Neural crest cell (in vitro differentiated cells): ENCODE data around the gene ITPR3. TPM values are rescaled to one million over a fixed set of nuclear protein-coding genes. Genes with fewer than 3 reads are reported as not detected.
"Not testable (repeated sequence)": the region's sequence is repeated elsewhere in the genome, so short reads cannot be mapped to it uniquely, and the experiment has no call there.

Experiments used
- DNase-seq: peaks from one replicate; pipeline ENCODE4 v3.0.0; 2021; ENCODE audit warnings: low read depth, mixed read lengths, low spot score
- H3K27ac Mint-ChIP-seq: one replicate; pipeline ENCODE4 v1.8.0; 2021; ENCODE audit warnings: mild to moderate bottlenecking, mixed read lengths; ENCODE audit not compliant: unreplicated experiment
- H3K27me3 Mint-ChIP-seq: 2 replicates; pipeline ENCODE4 v1.8.0; 2021; ENCODE audit warnings: low read depth, mild to moderate bottlenecking, mixed read lengths
- H3K36me3 Mint-ChIP-seq: 2 replicates; pipeline ENCODE4 v1.8.0; 2021; ENCODE audit warnings: low read depth, mild to moderate bottlenecking, mixed read lengths
- H3K4me1 Mint-ChIP-seq: 2 replicates; pipeline ENCODE4 v1.8.0; 2021; ENCODE audit warnings: mixed read lengths
- H3K4me3 Mint-ChIP-seq: one replicate; pipeline ENCODE4 v1.8.0; 2021; ENCODE audit warnings: mild to moderate bottlenecking, mixed read lengths
- H3K9me3 Mint-ChIP-seq: 2 replicates; pipeline ENCODE4 v1.8.0; 2021; ENCODE audit warnings: mixed read lengths
- total RNA-seq: library from RNA; stranded (reverse); gene quantifications from 2 replicates; pipeline ENCODE4 v1.2.1, GENCODE V29; 2021
- TF ChIP-seq, protein P1 (sequence below): fragments of 200-600 bp; sonication (generic); conservative IDR thresholded peaks from 2 replicates; pipeline ENCODE4 v1.5.0; 2021; ENCODE audit warnings: antibody characterized with exemption, mild to moderate bottlenecking

The ITPR3 gene
- total RNA-seq, 1 donor from 2014 or later: 16.0 TPM

DNA sequence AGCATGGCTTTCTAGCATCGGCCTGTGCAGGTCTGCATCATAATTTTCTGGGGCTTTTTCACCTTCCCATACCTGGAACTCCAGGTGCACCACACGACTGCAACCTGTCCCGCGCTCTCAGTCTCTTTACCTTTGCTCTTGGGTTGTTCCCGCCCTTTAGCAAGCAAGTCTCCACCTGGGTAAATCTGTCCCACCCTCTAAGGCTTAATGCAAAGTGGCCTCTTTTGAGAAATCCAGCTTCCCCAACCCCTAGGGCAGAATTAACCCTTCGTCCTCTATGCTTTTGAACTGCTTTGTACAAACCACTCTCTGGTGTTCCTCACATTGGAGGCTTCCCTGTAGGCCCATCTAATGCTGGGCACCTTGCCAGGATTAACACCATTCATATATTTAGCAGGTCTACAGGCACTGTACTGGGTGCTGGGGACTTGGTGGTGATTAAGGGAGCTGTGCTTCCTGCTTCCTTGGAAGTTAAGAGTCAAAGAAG is 2.8 kb downstream of the ITPR3 start:
- DNase-seq: no peak
- TF ChIP-seq, protein P1, sequence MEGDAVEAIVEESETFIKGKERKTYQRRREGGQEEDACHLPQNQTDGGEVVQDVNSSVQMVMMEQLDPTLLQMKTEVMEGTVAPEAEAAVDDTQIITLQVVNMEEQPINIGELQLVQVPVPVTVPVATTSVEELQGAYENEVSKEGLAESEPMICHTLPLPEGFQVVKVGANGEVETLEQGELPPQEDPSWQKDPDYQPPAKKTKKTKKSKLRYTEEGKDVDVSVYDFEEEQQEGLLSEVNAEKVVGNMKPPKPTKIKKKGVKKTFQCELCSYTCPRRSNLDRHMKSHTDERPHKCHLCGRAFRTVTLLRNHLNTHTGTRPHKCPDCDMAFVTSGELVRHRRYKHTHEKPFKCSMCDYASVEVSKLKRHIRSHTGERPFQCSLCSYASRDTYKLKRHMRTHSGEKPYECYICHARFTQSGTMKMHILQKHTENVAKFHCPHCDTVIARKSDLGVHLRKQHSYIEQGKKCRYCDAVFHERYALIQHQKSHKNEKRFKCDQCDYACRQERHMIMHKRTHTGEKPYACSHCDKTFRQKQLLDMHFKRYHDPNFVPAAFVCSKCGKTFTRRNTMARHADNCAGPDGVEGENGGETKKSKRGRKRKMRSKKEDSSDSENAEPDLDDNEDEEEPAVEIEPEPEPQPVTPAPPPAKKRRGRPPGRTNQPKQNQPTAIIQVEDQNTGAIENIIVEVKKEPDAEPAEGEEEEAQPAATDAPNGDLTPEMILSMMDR: no peak
- Mint-ChIP-seq H3K27me3 (peaks cover 53% of the 10 kb centered on the region), H3K36me3 (no peaks in the 10 kb centered on the region), H3K4me3 (peak overlapping the region; percentile 84), H3K4me1 (peaks cover 29% of the 10 kb centered on the region), H3K9me3 (no peaks in the 10 kb centered on the region), H3K27ac (no peak overlapping the region)

DNA sequence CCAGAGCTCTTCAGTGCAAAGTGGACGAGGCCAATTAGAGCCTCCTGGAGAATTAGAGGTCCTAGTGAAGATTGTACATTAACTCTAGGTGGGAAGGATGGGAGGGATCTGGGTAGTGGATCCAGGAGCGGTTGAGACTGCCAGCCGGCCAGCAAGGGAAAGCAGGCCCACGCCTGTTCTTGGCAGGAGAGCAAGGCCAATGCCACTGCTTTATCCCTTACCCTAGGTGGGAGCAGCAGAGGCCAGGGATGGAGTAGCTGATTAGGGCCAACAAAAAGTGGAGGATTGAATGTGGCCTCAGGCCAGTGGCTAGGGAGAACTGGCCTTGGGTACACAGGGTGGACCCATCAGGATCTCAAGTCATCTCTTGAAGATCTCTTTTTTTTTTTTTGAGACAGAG is 3.7 kb downstream of the ITPR3 start:
- H3K9me3 Mint-ChIP-seq: no peaks in the 10 kb centered on the region
- peaks cover 21% of the 10 kb centered on the region for H3K4me1 Mint-ChIP-seq
- peak overlapping the region; percentile 9 for H3K27ac Mint-ChIP-seq
- DNase-seq: no peak
- H3K4me3 Mint-ChIP-seq: peak overlapping the region; percentile 84
- TF ChIP-seq, protein P1: no peak
- H3K36me3 Mint-ChIP-seq: no peaks in the 10 kb centered on the region
- H3K27me3 Mint-ChIP-seq: peaks cover 44% of the 10 kb centered on the region

DNA sequence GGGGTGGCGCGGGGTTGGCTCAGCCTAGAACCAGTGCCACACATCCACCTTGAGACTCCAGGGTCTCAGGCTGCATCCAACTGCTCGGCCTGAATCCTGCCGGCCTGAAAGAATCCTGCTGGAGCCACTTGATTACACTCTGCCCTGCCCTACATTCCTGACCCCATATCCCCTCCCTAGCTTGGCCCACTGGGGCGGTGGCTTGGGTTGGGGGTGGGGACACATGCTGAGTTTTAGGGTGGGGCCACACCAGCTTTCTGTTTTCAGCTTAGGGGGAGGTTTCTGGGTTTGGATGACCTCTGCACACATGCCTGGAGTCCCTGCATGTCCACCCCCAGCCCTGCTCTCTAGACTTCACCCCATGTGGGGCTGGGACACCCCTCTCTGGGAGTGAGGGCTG is 6.8 kb downstream of the ITPR3 start:
- TF ChIP-seq, protein P1: no peak
- H3K27me3 Mint-ChIP-seq: peaks cover 28% of the 10 kb centered on the region
- H3K4me1 Mint-ChIP-seq: peaks cover 17% of the 10 kb centered on the region
- H3K36me3 Mint-ChIP-seq: no peaks in the 10 kb centered on the region
- DNase-seq: no peak
- no peak overlapping the region for H3K4me3 Mint-ChIP-seq
- H3K27ac Mint-ChIP-seq: no peak overlapping the region
- no peaks in the 10 kb centered on the region for H3K9me3 Mint-ChIP-seq

DNA sequence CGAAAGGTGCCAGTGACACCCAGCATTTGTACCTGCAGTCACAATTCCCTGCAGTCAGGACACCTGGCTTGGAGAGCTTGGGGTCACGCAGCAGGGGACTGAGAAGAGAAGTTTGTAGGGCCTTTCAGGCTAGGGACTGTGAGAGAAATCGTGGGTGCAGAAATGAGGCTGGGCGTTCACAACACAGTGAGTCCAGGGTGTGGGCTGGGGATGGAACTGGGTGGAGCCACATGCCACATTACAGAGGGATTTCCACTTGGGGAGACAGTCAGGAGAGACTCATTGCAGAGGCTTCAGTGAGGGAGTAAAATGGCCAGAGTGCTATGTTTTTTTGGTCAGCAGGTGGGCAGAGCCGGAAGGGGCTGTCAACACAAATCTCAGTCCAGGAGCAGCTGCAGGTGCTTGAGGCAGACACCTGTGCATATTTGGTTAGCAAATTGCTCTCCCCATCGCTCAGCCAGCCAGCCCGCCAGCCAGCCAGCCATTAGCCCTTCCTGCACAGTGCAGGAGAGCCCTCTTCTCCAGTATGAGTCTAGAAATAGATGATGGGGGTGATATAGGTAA is 7.4 kb downstream of the ITPR3 start:
- Mint-ChIP-seq H3K9me3 (no peaks in the 10 kb centered on the region), H3K27ac (peak overlapping the region; percentile 71), H3K4me3 (no peak overlapping the region), H3K27me3 (peaks cover 25% of the 10 kb centered on the region), H3K36me3 (no peaks in the 10 kb centered on the region), H3K4me1 (peaks cover 17% of the 10 kb centered on the region)
- no peak for DNase-seq
- TF ChIP-seq, protein P1: no peak

DNA sequence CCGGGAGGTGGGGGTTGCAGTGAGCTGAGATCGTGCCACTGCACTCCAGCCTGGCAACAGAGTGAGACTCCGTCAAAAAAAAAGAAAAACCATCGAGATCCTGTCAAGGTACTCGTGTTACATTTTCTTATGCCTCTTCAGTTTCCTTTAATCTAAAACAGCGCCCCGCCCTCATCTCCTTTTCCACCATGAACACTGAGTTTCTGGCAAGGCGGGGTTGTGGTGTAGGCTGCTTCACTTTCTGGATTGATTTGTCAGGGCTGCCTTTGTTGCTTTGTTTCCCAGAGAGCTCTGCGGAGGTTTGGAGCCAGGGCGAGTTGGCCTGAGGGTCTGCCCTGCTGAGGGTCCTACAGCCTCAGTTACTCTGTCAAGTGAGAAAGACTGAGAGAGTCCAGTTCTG is 8.9 kb downstream of the ITPR3 start:
- Mint-ChIP-seq H3K9me3 (no peaks in the 10 kb centered on the region), H3K4me1 (peaks cover 24% of the 10 kb centered on the region), H3K27ac (no peak overlapping the region), H3K27me3 (peaks cover 24% of the 10 kb centered on the region), H3K4me3 (peak overlapping the region; percentile 12), H3K36me3 (no peaks in the 10 kb centered on the region)
- TF ChIP-seq, protein P1: no peak
- DNase-seq: no peak

DNA sequence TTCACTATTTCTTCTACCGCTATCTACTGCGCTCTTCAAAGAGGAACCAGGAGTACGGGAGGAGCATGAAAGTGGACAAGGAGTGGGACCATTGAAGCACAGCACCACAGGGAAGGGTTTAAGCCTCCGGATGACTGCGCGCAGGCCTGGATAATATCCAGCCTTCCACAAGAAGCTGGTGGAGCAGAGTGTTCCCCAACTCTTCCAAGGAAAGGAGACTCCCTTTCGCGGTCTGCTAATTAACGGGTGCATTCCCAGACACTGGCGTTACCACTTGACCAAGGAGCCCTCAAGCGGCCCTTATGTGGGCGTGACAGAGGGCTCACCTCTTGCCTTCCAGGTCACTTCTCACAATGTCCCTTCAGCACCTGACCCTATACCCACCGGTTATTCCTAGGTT is 10.4 kb downstream of the ITPR3 start:
- H3K4me3 Mint-ChIP-seq: peak overlapping the region; percentile 63
- H3K36me3 Mint-ChIP-seq, H3K27ac Mint-ChIP-seq, DNase-seq, H3K9me3 Mint-ChIP-seq: not testable (repeated sequence)
- peaks cover 33% of the 10 kb centered on the region for H3K27me3 Mint-ChIP-seq
- peaks cover 29% of the 10 kb centered on the region for H3K4me1 Mint-ChIP-seq
